BE2C (cell line): ENCODE results near the gene HDAC7.
A peak's percentile ranks its signal among the peaks of the same experiment; 100 is the strongest.

Source experiments
- DNase-seq: peaks from one replicate; pipeline ENCODE4 v3.0.0-alpha.2; 2020
- H3K27me3 ChIP-seq: fragments of 250-450 bp; sonication (Bioruptor Pico); 2 replicates; pipeline ENCODE4 v1.5.1; 2020; ENCODE audit warnings: mild to moderate bottlenecking
- H3K36me3 ChIP-seq: fragments of 250-450 bp; sonication (Bioruptor Pico); 2 replicates; pipeline ENCODE4 v1.5.1; 2020; ENCODE audit warnings: mild to moderate bottlenecking
- H3K4me1 ChIP-seq: fragments of 250-450 bp; sonication (Bioruptor Pico); 2 replicates; pipeline ENCODE4 v1.5.1; 2020
- H3K4me3 ChIP-seq: 2 replicates; pipeline ENCODE4 v1.5.1; 2011; ENCODE audit warnings: low read depth, low read length
- H3K9me3 ChIP-seq: fragments of 250-450 bp; sonication (Bioruptor Pico); 2 replicates; pipeline ENCODE4 v1.5.1; 2020
- TF ChIP-seq, protein P1 (sequence below): IDR thresholded peaks from 2 replicates; pipeline ENCODE4 v1.5.1; 2012; ENCODE audit warnings: mild to moderate bottlenecking, low read depth, low read length

The HDAC7 gene

DNA sequence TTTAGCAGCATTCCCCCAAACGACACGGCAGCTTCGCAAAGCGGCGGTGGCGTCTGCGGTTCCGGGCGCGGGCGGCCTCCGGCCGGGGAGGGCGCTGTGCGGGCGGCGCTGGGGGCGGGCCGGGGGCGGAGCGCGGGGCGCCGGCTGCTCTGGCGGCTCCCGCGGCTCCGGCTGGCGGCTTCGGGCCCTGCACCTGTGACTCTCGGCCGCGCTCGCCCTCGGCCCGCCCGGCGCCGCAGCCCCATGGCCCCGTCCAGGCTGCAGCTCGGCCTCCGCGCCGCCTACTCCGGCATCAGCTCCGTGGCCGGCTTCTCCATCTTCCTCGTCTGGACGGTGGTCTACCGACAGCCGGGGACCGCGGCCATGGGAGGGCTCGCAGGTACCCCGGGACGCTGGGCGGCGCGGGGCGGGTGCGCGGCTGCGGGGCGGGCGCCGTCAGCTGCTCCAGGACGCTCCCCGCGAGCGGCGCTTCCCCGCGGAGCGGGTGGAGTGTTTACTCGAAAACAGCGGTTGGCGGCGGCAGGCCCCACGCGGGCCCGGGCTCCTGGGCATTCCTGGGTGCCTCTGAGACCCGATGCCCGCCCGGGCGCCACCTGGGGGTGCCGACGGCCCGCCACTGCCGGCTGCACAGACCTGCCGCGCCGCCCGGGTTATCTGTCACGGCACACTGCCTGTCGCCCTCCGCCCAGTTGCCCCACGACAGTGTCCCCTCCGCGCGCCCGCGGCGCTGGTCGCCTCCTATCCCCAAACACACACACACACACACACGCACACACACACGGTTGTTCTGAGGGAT is 46.4 kb downstream of the HDAC7 start, which contains the start of gene SLC48A1:
SLC48A1 (plus strand) TSS at position 177 of the 796 bp plus-strand sequence; CDS start at position 244, 67 bp downstream.
- Histone ChIP-seq H3K27me3 (no peaks in the 10 kb centered on the region), H3K36me3 (peaks cover 4% of the 10 kb centered on the region; the same call in 1 of the 2 replicates), H3K4me1 (peaks cover 48% of the 10 kb centered on the region), H3K9me3 (no peaks in the 10 kb centered on the region), H3K4me3 (peak within 1 kb of the TSS; percentile 80)
- DNase-seq: peak; percentile 85
- TF ChIP-seq, protein P1, sequence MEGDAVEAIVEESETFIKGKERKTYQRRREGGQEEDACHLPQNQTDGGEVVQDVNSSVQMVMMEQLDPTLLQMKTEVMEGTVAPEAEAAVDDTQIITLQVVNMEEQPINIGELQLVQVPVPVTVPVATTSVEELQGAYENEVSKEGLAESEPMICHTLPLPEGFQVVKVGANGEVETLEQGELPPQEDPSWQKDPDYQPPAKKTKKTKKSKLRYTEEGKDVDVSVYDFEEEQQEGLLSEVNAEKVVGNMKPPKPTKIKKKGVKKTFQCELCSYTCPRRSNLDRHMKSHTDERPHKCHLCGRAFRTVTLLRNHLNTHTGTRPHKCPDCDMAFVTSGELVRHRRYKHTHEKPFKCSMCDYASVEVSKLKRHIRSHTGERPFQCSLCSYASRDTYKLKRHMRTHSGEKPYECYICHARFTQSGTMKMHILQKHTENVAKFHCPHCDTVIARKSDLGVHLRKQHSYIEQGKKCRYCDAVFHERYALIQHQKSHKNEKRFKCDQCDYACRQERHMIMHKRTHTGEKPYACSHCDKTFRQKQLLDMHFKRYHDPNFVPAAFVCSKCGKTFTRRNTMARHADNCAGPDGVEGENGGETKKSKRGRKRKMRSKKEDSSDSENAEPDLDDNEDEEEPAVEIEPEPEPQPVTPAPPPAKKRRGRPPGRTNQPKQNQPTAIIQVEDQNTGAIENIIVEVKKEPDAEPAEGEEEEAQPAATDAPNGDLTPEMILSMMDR: peak; percentile 31; the same call in 1 of the 2 replicates

DNA sequence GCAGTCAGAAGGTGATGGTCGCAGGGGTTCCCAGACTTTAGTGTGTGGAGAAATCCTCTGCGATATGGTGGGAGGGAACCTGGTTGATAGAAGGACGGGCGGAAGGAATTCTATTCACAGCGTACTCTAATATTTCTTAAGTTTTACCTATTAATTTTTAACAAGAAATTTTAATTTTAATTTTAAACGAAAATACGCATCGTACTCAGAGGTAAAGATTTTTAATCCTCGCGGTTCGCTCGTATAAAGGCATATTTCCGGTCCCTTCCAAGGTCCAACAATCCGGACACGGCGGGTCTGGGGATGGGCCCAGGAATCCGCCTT is 47.0 kb downstream of the HDAC7 start:
- H3K4me1 ChIP-seq: peaks cover 42% of the 10 kb centered on the region
- no peak for DNase-seq
- peak overlapping the region; percentile 57 for H3K4me3 ChIP-seq
- TF ChIP-seq, protein P1: no peak; the same call in 1 of the 2 replicates
- no peaks in the 10 kb centered on the region for H3K9me3 ChIP-seq
- no peaks in the 10 kb centered on the region for H3K27me3 ChIP-seq
- H3K36me3 ChIP-seq: peaks cover 4% of the 10 kb centered on the region; the same call in 1 of the 2 replicates

DNA sequence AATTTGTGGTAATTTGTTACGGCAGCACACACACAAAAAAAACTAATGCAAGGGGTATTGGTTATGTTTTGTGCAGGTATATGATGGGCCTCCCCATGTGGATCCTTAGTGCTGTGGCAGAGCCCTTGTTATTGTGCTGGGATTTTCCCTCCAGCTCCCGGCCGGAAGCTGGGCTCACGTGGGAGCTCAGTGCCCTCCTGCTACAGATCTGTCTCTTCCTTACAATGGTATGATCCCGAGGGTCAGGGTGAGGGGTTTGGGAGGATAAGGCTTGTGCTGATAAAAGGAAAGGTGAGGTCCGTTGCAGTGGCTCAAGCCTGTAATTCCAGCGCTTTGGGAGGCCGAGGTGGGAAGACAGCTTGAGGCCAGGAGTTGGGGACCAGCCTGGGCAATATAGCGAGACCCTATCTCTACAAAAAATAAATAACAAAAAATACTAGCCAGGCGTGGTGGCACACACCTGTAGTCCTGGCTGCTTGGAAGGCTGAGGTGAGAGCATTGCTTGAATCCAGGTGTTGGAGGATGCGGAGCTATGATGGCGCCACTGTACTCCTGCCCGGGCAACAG is 47.5 kb downstream of the HDAC7 start:
- H3K4me3 ChIP-seq: no peak overlapping the region
- peaks cover 4% of the 10 kb centered on the region; the same call in 1 of the 2 replicates for H3K36me3 ChIP-seq
- H3K4me1 ChIP-seq: peaks cover 37% of the 10 kb centered on the region
- DNase-seq: no peak
- H3K9me3 ChIP-seq: no peaks in the 10 kb centered on the region
- H3K27me3 ChIP-seq: no peaks in the 10 kb centered on the region
- TF ChIP-seq, protein P1: no peak; the same call in 1 of the 2 replicates

- H3K9me3 ChIP-seq: no peaks in the 10 kb centered on the region
- H3K36me3 ChIP-seq: peaks cover 4% of the 10 kb centered on the region; the same call in 1 of the 2 replicates
- H3K27me3 ChIP-seq: no peaks in the 10 kb centered on the region
- H3K4me1 ChIP-seq: peaks cover 28% of the 10 kb centered on the region
- no peak overlapping the region for H3K4me3 ChIP-seq
- DNase-seq: no peak
- TF ChIP-seq, protein P1: no peak
Measured at GRCh38 chr12:47771304-47771703, 48.4 kb downstream of the HDAC7 start.

DNA sequence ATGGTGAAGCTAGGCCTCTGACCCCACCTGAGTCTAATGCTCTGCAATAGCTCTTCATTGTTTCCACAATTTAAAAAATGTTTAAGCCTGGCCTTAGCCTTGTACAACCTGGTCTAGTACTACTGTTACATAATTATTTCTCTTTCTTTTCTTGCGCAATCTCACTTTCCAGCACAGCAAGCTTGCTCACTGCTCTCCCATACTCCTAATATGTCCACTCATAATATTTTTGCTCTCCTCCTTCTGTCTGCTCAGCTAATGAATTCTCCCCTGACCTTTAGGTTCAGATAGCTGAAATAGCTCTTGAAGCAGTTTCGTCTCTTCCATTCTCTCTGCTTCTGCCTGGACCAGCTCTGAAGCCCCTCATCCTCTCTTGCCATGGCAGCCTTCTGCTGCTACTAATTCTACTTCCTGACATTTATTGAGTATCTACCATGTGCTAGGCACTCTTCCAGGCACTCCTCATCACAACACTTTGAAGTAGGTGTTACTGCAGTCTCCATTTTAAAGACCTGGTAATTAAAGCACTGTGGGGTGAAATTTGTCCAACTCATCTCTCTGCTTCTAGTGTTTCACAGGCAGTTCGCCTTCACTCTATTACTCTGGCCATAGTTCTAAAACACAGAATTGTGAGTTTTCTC is 49.5 kb downstream of the HDAC7 start:
- no peaks in the 10 kb centered on the region for H3K9me3 ChIP-seq
- TF ChIP-seq, protein P1: no peak
- no peak for DNase-seq
- H3K4me3 ChIP-seq: no peak overlapping the region
- H3K4me1 ChIP-seq: peaks cover 24% of the 10 kb centered on the region
- peaks cover 4% of the 10 kb centered on the region; the same call in 1 of the 2 replicates for H3K36me3 ChIP-seq
- no peaks in the 10 kb centered on the region for H3K27me3 ChIP-seq
